ENCODE results near the gene SPTBN4.

The SPTBN4 gene

DNA sequence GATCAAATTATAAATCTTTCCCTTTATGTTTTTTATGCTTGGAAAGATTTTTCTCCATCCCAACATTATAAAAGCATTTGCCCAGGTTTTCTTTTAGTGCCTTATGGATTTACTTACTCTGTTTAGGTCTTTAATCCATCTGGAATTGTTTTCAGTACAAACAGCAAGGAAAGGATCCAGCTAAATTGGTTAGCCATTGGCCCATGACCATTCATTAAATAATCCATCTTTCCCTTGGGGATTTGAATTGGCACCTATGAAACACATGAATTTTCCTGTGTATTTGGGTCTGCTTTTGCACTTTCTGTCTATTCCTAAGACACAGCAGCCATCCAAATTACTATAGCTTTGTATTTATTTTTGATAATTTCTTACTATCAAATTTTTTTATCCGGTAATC is 81.0 kb downstream of the SPTBN4 start:
- no peak for DNase-seq (ENCODE audit: low spot score)
- POLR2A ChIA-PET (ENCODE audit: low non-redundant PET), result no interaction called here
- CTCF ChIA-PET, result no interaction called here
- TF ChIP-seq, protein P1, sequence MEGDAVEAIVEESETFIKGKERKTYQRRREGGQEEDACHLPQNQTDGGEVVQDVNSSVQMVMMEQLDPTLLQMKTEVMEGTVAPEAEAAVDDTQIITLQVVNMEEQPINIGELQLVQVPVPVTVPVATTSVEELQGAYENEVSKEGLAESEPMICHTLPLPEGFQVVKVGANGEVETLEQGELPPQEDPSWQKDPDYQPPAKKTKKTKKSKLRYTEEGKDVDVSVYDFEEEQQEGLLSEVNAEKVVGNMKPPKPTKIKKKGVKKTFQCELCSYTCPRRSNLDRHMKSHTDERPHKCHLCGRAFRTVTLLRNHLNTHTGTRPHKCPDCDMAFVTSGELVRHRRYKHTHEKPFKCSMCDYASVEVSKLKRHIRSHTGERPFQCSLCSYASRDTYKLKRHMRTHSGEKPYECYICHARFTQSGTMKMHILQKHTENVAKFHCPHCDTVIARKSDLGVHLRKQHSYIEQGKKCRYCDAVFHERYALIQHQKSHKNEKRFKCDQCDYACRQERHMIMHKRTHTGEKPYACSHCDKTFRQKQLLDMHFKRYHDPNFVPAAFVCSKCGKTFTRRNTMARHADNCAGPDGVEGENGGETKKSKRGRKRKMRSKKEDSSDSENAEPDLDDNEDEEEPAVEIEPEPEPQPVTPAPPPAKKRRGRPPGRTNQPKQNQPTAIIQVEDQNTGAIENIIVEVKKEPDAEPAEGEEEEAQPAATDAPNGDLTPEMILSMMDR (conservative IDR thresholded peaks at IDR 0.05; ENCODE audit: low read depth), result no peak
- no peak overlapping the region for H3K27ac ChIP-seq

DNA sequence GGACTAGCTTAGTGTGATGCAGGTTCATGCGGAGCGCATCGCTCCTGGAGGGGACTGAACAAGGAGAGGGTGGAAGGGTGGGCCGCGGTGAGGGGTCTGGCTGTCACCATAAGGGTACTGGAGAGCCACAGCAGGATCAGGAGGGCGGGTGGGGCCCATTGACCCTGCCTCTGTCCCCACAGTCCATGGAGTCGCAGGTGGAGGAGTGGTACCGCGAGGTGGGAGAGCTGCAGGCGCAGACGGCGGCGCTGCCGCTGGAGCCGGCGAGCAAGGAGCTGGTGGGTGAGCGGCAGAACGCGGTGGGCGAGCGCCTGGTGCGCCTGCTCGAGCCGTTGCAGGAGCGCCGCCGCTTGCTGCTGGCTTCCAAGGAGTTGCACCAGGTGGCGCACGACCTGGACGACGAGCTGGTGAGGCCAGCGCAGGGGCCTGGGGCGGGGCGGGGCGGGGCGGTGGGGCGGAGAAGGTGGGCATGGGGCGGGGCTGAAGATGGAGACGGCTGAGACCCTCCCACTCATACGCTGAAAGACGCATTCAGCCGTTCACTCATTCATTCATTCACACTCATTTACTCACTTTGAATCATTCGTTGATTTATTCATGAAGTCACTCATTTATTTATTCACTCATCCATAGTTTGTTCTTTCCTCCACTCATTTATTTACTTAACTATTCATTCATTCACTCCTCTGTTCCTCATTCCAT is 82.4 kb downstream of the SPTBN4 start:
- ChIA-PET POLR2A (ENCODE audit: low non-redundant PET) (no interaction called here), CTCF (interaction anchor here (0.6 to 1.5 kb wide), 14 partner anchors 8 to 128 kb away, joined by 3 to 12 read pairs (median 4); partner anchors contain the start of gene LTBP4)
- TF ChIP-seq, protein P1 (conservative IDR thresholded peaks at IDR 0.05; ENCODE audit: low read depth), result peak; percentile 69
- no peak for DNase-seq (ENCODE audit: low spot score)
- H3K27ac ChIP-seq, result no peak overlapping the region

DNA sequence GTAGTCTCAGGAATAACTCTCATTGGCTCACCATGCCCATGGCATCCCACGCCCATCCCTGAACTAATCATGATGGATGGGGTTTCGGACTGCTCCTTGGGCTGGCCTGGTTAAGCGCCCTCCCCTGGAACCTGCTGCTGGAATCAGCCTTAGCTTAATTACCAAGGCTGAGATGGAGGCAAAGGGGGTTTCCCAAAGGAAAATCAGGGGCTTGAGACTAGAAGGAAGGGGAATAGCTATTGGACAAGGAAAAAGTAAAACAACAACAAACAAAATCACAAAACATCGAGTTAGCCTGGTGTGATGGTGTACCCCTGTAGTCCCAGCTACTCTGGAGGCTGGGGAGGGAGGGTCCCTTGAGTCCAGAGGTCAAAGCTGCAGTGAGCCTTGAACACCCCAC is 84.2 kb downstream of the SPTBN4 start:
- ChIA-PET POLR2A (ENCODE audit: low non-redundant PET) (no interaction called here), CTCF (interaction anchor here (0.6 kb wide), 1 partner anchor 47 kb away, joined by 4 read pairs; no protein-coding TSS in a partner anchor)
- TF ChIP-seq, protein P1 (conservative IDR thresholded peaks at IDR 0.05; ENCODE audit: low read depth), result no peak
- DNase-seq (ENCODE audit: low spot score), result no peak
- H3K27ac ChIP-seq, result no peak overlapping the region

DNA sequence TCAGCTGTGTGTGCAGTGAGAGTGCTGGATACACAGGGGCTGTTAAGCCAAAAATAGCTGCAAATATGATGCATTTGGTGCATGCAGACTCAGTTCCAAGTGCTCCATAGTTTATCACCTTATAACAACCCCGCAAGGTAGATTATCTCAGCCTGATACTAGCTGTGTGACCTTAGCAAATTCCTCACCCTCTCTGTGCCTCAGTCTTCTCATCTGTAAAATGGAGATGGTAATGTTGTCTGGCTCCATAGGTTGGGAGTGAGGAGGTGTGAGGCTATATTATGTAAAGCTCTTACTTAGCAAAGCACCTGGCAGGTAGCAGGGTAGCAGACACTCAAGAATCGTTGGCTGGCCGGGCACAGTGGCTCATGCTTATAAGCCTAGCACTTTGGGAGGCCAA is 86.0 kb downstream of the SPTBN4 start:
- CTCF ChIA-PET, result no interaction called here
- POLR2A ChIA-PET (ENCODE audit: low non-redundant PET), result no interaction called here
- H3K27ac ChIP-seq, result no peak overlapping the region
- TF ChIP-seq, protein P1 (conservative IDR thresholded peaks at IDR 0.05; ENCODE audit: low read depth), result no peak
- no peak for DNase-seq (ENCODE audit: low spot score)

DNA sequence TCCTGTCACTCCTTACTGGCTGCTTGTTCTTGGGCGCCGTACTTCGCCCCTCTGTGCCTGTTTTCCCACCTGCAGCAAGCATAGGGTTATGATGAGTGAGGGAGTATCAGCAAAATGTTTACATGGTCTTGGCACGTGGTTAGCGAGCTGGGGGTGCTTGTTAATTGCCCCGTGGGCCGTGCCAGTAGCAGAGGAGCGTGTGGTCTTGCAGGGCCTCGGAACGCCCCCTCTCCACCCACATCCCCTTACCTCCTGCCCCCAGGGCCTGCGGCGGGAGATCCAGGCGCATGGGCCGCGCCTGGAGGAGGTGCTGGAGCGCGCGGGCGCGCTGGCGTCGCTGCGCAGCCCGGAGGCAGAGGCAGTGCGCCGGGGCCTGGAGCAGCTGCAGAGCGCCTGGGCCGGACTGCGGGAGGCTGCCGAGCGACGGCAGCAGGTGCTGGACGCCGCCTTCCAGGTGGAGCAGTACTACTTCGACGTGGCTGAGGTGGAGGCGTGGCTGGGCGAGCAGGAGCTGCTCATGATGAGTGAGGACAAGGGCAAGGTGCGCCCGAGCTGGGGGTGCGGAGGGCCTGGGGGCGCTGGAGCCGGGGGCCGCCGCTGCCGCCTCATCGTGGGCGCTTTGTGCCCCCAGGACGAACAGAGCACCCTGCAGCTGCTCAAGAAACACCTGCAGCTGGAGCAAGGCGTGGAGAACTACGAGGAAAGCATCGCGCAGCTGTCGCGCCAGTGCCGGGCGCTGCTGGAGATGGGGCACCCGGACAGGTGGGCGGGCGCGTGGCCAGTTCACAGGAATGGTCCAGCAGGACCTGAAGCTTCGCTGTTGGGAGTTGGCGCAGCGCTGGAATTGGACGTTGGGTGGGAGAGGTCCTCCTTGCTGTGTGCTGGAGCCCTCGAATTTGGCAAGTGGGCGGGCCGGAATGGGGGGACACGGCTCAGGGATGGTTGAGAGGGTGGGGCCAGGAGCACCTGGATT is 87.4 kb downstream of the SPTBN4 start:
- ChIA-PET CTCF (interaction anchor here (1.1 to 1.5 kb wide), 2 partner anchors 44 to 46 kb away, joined by 3 to 6 read pairs; no protein-coding TSS in a partner anchor), POLR2A (ENCODE audit: low non-redundant PET) (no interaction called here)
- DNase-seq (ENCODE audit: low spot score), result no peak
- TF ChIP-seq, protein P1 (conservative IDR thresholded peaks at IDR 0.05; ENCODE audit: low read depth), result no peak
- no peak overlapping the region for H3K27ac ChIP-seq

DNA sequence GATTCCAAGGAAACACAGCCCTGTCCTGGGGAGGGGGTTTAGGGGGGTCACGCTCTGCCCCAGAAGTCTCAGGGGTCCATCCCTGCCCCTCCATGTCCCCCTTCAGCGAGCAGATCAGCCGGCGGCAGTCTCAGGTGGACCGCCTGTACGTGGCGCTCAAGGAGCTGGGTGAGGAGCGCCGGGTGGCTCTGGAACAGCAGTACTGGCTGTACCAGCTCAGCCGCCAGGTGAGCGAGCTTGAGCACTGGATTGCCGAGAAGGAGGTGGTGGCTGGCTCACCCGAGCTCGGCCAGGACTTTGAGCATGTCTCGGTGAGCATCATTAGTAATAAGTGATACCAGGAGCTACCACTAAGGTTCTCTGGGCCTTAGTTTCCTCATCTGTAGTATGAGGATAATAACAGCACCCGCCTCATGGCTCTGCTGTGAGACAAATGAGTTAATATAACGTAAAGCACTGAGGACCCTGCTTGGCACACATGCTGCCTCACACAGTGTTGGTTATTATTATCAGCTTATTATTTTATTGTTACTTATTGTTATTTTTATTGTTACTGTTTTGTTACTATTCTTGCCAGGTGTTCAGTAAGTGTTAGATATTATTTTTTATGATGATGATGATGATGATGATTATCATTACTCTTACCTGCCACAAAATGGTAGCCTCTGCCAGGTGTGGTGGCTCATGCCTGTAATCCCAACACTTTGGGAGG is 89.3 kb downstream of the SPTBN4 start:
- TF ChIP-seq, protein P1 (conservative IDR thresholded peaks at IDR 0.05; ENCODE audit: low read depth), result no peak
- H3K27ac ChIP-seq, result no peak overlapping the region
- ChIA-PET CTCF (interaction anchor here (0.9 to 1.0 kb wide), 2 partner anchors 15 to 37 kb away, joined by 3 read pairs; no protein-coding TSS in a partner anchor), POLR2A (ENCODE audit: low non-redundant PET) (interaction anchor here (0.6 kb wide), 1 partner anchor 230 kb away, joined by 6 read pairs; no protein-coding TSS in a partner anchor)
- DNase-seq (ENCODE audit: low spot score), result no peak

Measured in RWPE1 (cell line).